GM12891 (cell line): Measurements from ENCODE around the gene STK11.

ENCODE experiments used
- PAX5 ChIP-seq: IDR thresholded peaks from 2 replicates; pipeline ENCODE4 v1.6.1; 2011; ENCODE audit warnings: low read length, moderate library complexity, mild to moderate bottlenecking; ENCODE audit not compliant: insufficient read depth, severe bottlenecking
- POLR2A ChIP-seq: IDR thresholded peaks from 2 replicates; pipeline ENCODE4 v1.6.1; 2011; ENCODE audit warnings: low read depth, low read length, control low read depth
- POLR2AphosphoS5 ChIP-seq: IDR thresholded peaks from 2 replicates; pipeline ENCODE4 v1.6.1; 2011; ENCODE audit warnings: low read depth, low read length, control low read depth
- TAF1 ChIP-seq: IDR thresholded peaks from 2 replicates; pipeline ENCODE4 v1.6.1; 2011; ENCODE audit warnings: low read depth, low read length, control low read depth

GRCh38 chr19:1241417-1242095, 36.0 kb downstream of the STK11 start, which contains the start of gene ATP5F1D:
- TF ChIP-seq POLR2A (no peak), TAF1 (peak; percentile 30; the same call in 1 of the 2 replicates), POLR2AphosphoS5 (no peak), PAX5 (no peak)
